ENCODE measurements around the gene PSME1.

PSME1 gene

DNA sequence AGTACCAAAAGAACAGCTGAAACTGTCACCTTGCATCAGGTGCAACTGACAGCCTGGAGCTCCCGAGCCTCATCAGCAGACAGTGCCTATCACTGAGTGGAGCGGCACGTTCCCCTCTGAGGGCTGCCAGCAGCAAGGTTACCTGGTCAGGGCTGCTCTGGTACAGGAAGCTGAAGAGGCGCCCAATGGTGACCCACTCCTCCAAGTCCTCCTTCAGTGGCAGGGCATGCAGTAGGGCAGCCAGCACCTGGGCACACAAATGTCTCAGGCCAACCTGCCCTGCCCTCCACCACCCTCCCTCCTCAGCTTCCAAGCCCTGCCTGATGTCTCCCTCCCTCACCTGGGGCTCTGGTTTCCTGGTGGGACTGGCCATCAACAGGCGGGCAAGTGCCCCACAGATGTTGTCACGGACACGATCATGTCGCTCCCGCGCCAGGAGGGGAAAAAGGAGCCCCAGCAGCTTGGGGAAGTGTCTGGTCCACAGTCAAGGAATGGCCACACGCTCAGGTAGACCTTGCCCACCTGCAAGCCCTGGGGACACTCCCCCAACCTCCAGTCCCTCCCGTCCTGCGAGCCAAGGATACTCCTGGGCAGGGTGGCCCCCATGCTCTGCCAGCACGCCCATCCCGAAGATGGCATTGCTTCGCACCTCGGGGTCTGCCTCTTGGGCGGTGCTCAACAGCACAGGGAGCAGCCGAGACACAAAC lies 45.5 kb downstream of the PSME1 start:
- no peak overlapping the region for H3K9ac ChIP-seq (ENCODE audit: low read depth, low read length, poor library complexity, severe bottlenecking)
- H3K79me2 ChIP-seq (ENCODE audit: insufficient read depth, low read length) = no peaks in the 10 kb centered on the region
- peaks cover 7% of the 10 kb centered on the region; the same call in 1 of the 2 replicates for H3K36me3 ChIP-seq (ENCODE audit: insufficient read depth, low read length)

GRCh38 chr14:24182110-24182882 lies 46.3 kb downstream of the PSME1 start:
- Histone ChIP-seq H3K79me2 (ENCODE audit: insufficient read depth, low read length) (no peaks in the 10 kb centered on the region), H3K9me3 (ENCODE audit: insufficient read depth, low read depth, low read length) (no peaks in the 10 kb centered on the region), H2AFZ (ENCODE audit: low read length) (no peak overlapping the region), H3K4me1 (ENCODE audit: insufficient read depth, low read length, poor library complexity, severe bottlenecking) (no peaks in the 10 kb centered on the region), H3K36me3 (ENCODE audit: insufficient read depth, low read length) (peaks cover 7% of the 10 kb centered on the region; the same call in 1 of the 2 replicates), H4K20me1 (ENCODE audit: insufficient read depth, low read length, poor library complexity, severe bottlenecking) (no peaks in the 10 kb centered on the region), H3K9me2 (replicated peaks; ENCODE audit: low read depth, low read length) (no peaks in the 10 kb centered on the region), H3F3A (ENCODE audit: low read depth) (no peaks in the 10 kb centered on the region), H3K9ac (ENCODE audit: low read depth, low read length, poor library complexity, severe bottlenecking) (no peak overlapping the region), H3K4me2 (ENCODE audit: low read depth, low read length, poor library complexity, severe bottlenecking) (no peak overlapping the region), H3K4me3 (ENCODE audit: low read length, poor library complexity, severe bottlenecking) (no peak overlapping the region), H3K27me3 (ENCODE audit: insufficient read depth, low read length, poor library complexity, severe bottlenecking) (no peaks in the 10 kb centered on the region)
- TF ChIP-seq EZH2phosphoT487 (IDR thresholded peaks at IDR 0.05; ENCODE audit: borderline replicate concordance) = no peak
- TF ChIP-seq, protein P1, sequence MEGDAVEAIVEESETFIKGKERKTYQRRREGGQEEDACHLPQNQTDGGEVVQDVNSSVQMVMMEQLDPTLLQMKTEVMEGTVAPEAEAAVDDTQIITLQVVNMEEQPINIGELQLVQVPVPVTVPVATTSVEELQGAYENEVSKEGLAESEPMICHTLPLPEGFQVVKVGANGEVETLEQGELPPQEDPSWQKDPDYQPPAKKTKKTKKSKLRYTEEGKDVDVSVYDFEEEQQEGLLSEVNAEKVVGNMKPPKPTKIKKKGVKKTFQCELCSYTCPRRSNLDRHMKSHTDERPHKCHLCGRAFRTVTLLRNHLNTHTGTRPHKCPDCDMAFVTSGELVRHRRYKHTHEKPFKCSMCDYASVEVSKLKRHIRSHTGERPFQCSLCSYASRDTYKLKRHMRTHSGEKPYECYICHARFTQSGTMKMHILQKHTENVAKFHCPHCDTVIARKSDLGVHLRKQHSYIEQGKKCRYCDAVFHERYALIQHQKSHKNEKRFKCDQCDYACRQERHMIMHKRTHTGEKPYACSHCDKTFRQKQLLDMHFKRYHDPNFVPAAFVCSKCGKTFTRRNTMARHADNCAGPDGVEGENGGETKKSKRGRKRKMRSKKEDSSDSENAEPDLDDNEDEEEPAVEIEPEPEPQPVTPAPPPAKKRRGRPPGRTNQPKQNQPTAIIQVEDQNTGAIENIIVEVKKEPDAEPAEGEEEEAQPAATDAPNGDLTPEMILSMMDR (conservative IDR thresholded peaks at IDR 0.05; ENCODE audit: low read length) = no peak

More for the DNA sequence above, 45.5 kb downstream of the PSME1 start:
- no peak overlapping the region for H3K4me3 ChIP-seq (ENCODE audit: low read length, poor library complexity, severe bottlenecking)
- no peaks in the 10 kb centered on the region for H3K27me3 ChIP-seq (ENCODE audit: insufficient read depth, low read length, poor library complexity, severe bottlenecking)
- H3K9me3 ChIP-seq (ENCODE audit: insufficient read depth, low read depth, low read length) = no peaks in the 10 kb centered on the region
- H2AFZ ChIP-seq (ENCODE audit: low read length) = no peak overlapping the region
- H3K4me1 ChIP-seq (ENCODE audit: insufficient read depth, low read length, poor library complexity, severe bottlenecking) = no peaks in the 10 kb centered on the region
- no peaks in the 10 kb centered on the region for H3K9me2 ChIP-seq (replicated peaks; ENCODE audit: low read depth, low read length)
- no peak overlapping the region for H3K4me2 ChIP-seq (ENCODE audit: low read depth, low read length, poor library complexity, severe bottlenecking)
- TF ChIP-seq, protein P1 (conservative IDR thresholded peaks at IDR 0.05; ENCODE audit: low read length) = no peak
- TF ChIP-seq EZH2phosphoT487 (IDR thresholded peaks at IDR 0.05; ENCODE audit: borderline replicate concordance) = no peak
- H3F3A ChIP-seq (ENCODE audit: low read depth) = no peaks in the 10 kb centered on the region
- H4K20me1 ChIP-seq (ENCODE audit: insufficient read depth, low read length, poor library complexity, severe bottlenecking) = no peaks in the 10 kb centered on the region

GRCh38 chr14:24183014-24183481 lies 47.1 kb downstream of the PSME1 start:
- H3K27me3 ChIP-seq (ENCODE audit: insufficient read depth, low read length, poor library complexity, severe bottlenecking) = no peaks in the 10 kb centered on the region

More at GRCh38 chr14:24183014-24183481, 47.1 kb downstream of the PSME1 start:
- Histone ChIP-seq H3K9me2 (replicated peaks; ENCODE audit: low read depth, low read length) (no peaks in the 10 kb centered on the region), H3F3A (ENCODE audit: low read depth) (no peaks in the 10 kb centered on the region), H3K4me1 (ENCODE audit: insufficient read depth, low read length, poor library complexity, severe bottlenecking) (peaks cover 6% of the 10 kb centered on the region), H2AFZ (ENCODE audit: low read length) (no peak overlapping the region), H3K79me2 (ENCODE audit: insufficient read depth, low read length) (no peaks in the 10 kb centered on the region), H4K20me1 (ENCODE audit: insufficient read depth, low read length, poor library complexity, severe bottlenecking) (no peaks in the 10 kb centered on the region), H3K4me3 (ENCODE audit: low read length, poor library complexity, severe bottlenecking) (no peak overlapping the region), H3K36me3 (ENCODE audit: insufficient read depth, low read length) (peaks cover 7% of the 10 kb centered on the region; the same call in 1 of the 2 replicates), H3K9ac (ENCODE audit: low read depth, low read length, poor library complexity, severe bottlenecking) (no peak overlapping the region), H3K9me3 (ENCODE audit: insufficient read depth, low read depth, low read length) (no peaks in the 10 kb centered on the region), H3K4me2 (ENCODE audit: low read depth, low read length, poor library complexity, severe bottlenecking) (no peak overlapping the region)
- TF ChIP-seq EZH2phosphoT487 (IDR thresholded peaks at IDR 0.05; ENCODE audit: borderline replicate concordance) = no peak
- TF ChIP-seq, protein P1 (conservative IDR thresholded peaks at IDR 0.05; ENCODE audit: low read length) = no peak

Measured in Loucy (cell line).